Naive thymus-derived CD8-positive, alpha-beta T cell (primary cell): ENCODE data around the gene TPCN1. TPM values are rescaled to one million over a fixed set of nuclear protein-coding genes. Genes with fewer than 3 reads are reported as not detected.

Experiments
- ATAC-seq, 2 donors: fragments of 150-1000 bp; cut with Tn5 transposase in 1 of 2; sonication (Bioruptor Pico), chemical (Tn5 transposase) in 1 of 2; 1 replicate in 1 of 2; 2 replicates in 1 of 2; pipeline ENCODE4 v1.10.0; 2021; ENCODE audit warnings: mild to moderate bottlenecking in 2 of 2, moderate library complexity in 2 of 2
- POLR2A ChIA-PET: fragments of 350-600 bp; sonication (Branson Sonifier 250); formaldehyde crosslinking; loops from one replicate; lab custom pipeline; 2021; ENCODE audit warnings: antibody characterized with exemption; lab: Charles Lee
- DNase-seq, 10 donors: peaks; one replicate each; pipeline versions ENCODE4 v3.0.0 to v3.0.0-alpha.2; 2020 to 2022
- H3K27ac Mint-ChIP-seq, 10 donors: one replicate each; pipeline ENCODE4 v1.8.0; 2020 to 2022; ENCODE audit warnings: mild to moderate bottlenecking in 10 of 10, mixed read lengths in 10 of 10, moderate library complexity in 4 of 10, inconsistent platforms in 1 of 10
- H3K27me3 Mint-ChIP-seq, 5 donors: one replicate each; pipeline ENCODE4 v1.8.0; 2021 to 2022; ENCODE audit warnings: mixed read lengths in 5 of 5
- H3K36me3 Mint-ChIP-seq, 3 donors: one replicate each; pipeline ENCODE4 v1.8.0; 2020 to 2022; ENCODE audit warnings: mixed read lengths in 3 of 3, mild to moderate bottlenecking in 2 of 3, inconsistent platforms in 1 of 3
- H3K4me1 Mint-ChIP-seq, 4 donors: one replicate each; pipeline ENCODE4 v1.8.0; 2021 to 2022; ENCODE audit warnings: mixed read lengths in 4 of 4
- H3K4me3 Mint-ChIP-seq, 10 donors: one replicate each; pipeline ENCODE4 v1.8.0; 2020 to 2022; ENCODE audit warnings: mild to moderate bottlenecking in 10 of 10, mixed read lengths in 10 of 10, moderate library complexity in 6 of 10, inconsistent platforms in 1 of 10
- H3K9me3 Mint-ChIP-seq, 9 donors: one replicate each; pipeline ENCODE4 v1.8.0; 2020 to 2022; ENCODE audit warnings: mixed read lengths in 9 of 9, mild to moderate bottlenecking in 3 of 9, inconsistent platforms in 1 of 9, moderate library complexity in 1 of 9
- polyA plus RNA-seq, 3 donors: library from polyadenylated mRNA; unstranded; fragments of 300-500 nt; fragmentation: Illumina TruSeq; gene quantifications; one replicate each; pipeline ENCODE4 v1.2.3, GENCODE V29; 2021
- total RNA-seq, 8 experiments: library from RNA in 2 of 8; stranded (reverse) in 2 of 8; gene quantifications; one replicate each; pipeline ENCODE4 v1.2.3 and lab custom pipeline; 2021 to 2026

Gene TPCN1
- total and polyA plus RNA-seq, 5 experiments from 2014 or later: 6.7 to 83.0 (median 16.5) TPM

DNA sequence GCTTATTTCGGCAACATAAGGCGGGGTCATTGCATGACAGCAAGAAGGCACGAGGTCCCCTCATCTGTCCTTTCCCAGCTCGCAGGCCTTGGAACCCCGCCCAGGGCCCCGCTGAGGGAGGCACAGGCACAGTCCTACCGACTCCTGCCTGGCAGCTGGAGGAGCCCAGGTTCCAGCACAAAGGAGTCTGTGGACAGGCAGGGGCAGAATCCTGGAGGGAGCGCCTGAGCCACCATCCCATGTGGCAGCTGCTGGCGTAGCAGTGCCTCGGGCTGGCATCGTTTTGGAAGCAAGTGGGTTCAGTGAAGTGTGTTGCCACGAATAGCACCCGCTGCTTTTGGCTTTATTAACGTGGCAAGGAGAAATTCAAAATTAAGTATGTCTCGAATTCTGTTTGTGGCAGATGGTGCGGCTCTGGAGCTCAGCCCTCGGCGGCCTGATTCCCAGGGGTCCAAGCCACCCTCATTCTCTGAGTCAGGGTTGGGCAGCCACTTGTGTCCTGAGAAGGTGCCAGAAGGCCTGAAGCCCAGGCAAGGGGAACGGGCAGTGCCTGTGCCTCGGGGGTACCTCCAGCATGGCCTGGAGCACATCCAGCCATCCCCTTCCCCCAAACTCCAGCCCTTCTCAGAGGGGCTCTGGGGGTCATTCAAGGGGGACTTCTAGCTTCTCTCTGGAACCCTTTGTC is 77.7 kb downstream of the TPCN1 start:
- peaks cover 0 to 55% (median 8%) of the 10 kb centered on the region in 3 donors for H3K36me3 Mint-ChIP-seq
- DNase-seq (no peak), ATAC-seq (no peak)
- POLR2A ChIA-PET: no interaction called here
- H3K4me1 Mint-ChIP-seq: peaks cover 15 to 21% (median 16%) of the 10 kb centered on the region in 4 donors
- H3K27ac Mint-ChIP-seq: peak overlapping the region in 2 of 10 donors; percentile 33 to 45
- H3K9me3 Mint-ChIP-seq: no peaks in the 10 kb centered on the region
- no peaks in the 10 kb centered on the region for H3K27me3 Mint-ChIP-seq
- peak overlapping the region in 1 of 10 donors; percentile 40 for H3K4me3 Mint-ChIP-seq

DNA sequence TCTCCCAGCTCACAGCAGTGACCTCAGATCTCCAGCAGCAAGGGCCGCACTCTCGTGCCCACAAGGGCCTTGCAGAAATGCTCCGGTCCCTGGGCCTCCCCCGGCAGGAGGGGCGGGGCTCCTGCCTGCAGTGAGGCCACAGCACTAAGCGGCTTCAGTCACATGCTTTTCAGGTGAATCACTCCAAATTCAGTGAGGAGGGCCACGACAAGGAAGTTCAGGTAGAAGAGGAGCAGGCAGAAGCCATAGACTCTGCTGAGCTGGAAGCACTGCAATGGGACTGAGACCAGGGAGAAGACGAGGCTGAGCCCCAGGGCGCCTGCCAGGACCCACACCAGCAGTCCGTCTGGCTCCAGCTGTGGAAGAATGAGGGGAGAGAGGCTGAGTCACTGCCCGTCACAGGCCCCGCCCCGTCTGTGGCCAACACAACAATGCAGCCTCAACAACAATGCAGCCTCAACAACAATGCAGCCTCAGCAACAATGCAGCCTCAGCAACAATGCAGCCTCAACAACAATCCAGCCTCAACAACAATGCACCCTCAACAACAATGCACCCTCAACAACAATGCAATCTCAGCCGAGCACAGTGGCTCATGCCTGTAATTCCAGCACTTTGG is 78.5 kb downstream of the TPCN1 start:
- H3K36me3 Mint-ChIP-seq: peaks cover 0 to 54% (median 10%) of the 10 kb centered on the region in 3 donors
- POLR2A ChIA-PET: no interaction called here
- no peaks in the 10 kb centered on the region for H3K27me3 Mint-ChIP-seq
- H3K27ac Mint-ChIP-seq: peak overlapping the region in 3 of 10 donors; percentile 45 to 57 (median 47)
- H3K9me3 Mint-ChIP-seq: no peaks in the 10 kb centered on the region
- no peak for ATAC-seq
- DNase-seq: no peak
- H3K4me3 Mint-ChIP-seq: peak overlapping the region in 1 of 10 donors; percentile 40
- H3K4me1 Mint-ChIP-seq: peaks cover 15 to 21% (median 18%) of the 10 kb centered on the region in 4 donors

DNA sequence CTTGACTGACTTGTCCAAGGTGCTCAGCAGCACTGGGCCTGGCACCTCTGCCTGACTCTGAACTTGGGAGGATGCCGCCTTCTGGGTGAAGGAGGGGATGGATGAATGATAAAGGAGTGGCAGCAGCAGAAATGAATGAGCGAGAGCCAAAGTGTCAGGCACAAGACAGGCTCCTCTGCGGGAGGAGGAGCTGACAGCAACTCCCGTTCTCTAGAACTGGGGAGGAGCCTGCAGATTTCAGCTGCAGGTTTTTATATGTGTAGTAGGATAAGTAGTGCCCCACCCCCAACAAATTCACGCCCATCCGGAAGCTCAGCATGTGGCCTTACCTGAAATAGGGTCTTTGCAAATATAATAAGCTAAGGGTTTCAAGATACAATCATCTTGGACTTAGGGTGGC is 80.5 kb downstream of the TPCN1 start:
- peaks cover 15 to 21% (median 18%) of the 10 kb centered on the region in 4 donors for H3K4me1 Mint-ChIP-seq
- no peaks in the 10 kb centered on the region for H3K9me3 Mint-ChIP-seq
- H3K27me3 Mint-ChIP-seq: no peaks in the 10 kb centered on the region
- no peak overlapping the region for H3K4me3 Mint-ChIP-seq
- DNase-seq: no peak
- POLR2A ChIA-PET: no interaction called here
- ATAC-seq: no peak
- peak overlapping the region in 9 of 10 donors; percentile 11 to 86 (median 76) for H3K27ac Mint-ChIP-seq
- peaks cover 0 to 56% (median 19%) of the 10 kb centered on the region in 3 donors for H3K36me3 Mint-ChIP-seq

DNA sequence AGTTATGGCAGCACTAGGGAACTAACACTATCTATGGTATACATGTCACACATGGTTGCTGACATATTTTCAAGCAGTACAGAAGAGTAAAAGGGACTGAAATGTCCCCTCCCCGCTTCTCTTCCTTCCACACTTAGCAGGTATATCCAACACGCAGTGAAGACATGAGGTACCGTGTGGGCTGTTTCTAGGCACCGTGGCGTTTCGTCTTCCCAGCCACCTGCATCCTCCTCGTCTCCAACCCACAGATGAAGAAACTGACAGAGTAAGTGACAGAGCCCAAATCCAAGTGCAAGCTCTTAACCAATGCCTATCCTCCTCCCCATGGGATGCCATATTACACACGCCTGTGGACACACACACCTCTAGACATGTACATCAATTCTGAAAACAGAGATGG is 81.2 kb downstream of the TPCN1 start:
- H3K27ac Mint-ChIP-seq: peak overlapping the region; percentile 14 to 86 (median 77)
- POLR2A ChIA-PET: interaction anchor here (0.6 kb wide), 1 partner anchor 176 kb away, joined by 5 read pairs; no protein-coding TSS in a partner anchor
- peaks cover 15 to 21% (median 18%) of the 10 kb centered on the region in 4 donors for H3K4me1 Mint-ChIP-seq
- no peak for ATAC-seq
- peaks cover 0 to 58% (median 23%) of the 10 kb centered on the region in 3 donors for H3K36me3 Mint-ChIP-seq
- no peak for DNase-seq
- no peaks in the 10 kb centered on the region for H3K27me3 Mint-ChIP-seq
- no peaks in the 10 kb centered on the region for H3K9me3 Mint-ChIP-seq
- H3K4me3 Mint-ChIP-seq: peak overlapping the region in 4 of 10 donors; percentile 5 to 23 (median 17)

DNA sequence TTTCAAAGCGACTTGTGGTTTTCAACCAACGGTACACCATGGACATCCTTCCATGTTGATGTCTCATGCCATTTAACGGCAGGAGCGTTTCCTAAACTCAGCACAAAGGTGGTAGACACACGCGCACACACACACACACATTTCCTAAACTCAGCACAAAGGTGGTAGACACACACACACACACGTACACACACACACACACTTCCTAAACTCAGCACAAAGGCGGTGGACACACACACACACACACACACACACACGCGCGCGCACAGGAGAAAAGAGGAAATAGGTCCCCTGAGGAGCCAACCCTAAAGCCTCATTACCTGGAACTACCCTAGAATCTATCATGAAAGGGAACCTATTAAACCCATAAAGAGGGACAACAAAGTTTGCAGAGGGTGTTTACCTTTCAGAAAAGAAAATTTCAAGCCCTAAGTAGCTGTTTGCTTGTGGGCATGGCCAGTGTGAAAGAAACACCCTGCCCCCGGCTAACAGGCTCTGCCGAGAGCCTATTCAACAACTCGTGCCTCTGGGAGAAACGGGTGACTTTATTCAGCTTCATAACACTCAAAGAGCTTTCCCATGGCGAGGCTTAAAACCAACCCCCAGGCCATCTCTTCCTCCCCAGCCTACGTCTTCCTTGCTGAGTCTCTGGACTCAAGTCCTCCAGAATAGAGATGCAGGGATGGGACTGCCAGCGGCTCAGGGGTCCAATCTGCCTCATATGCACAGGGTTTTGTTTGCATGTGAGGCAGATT is 81.8 kb downstream of the TPCN1 start:
- Mint-ChIP-seq H3K36me3 (peaks cover 0 to 64% (median 25%) of the 10 kb centered on the region in 3 donors), H3K9me3 (no peaks in the 10 kb centered on the region), H3K4me3 (peak overlapping the region in 7 of 10 donors; percentile 7 to 49 (median 23)), H3K27ac (peak overlapping the region; percentile 44 to 83 (median 72)), H3K27me3 (no peaks in the 10 kb centered on the region), H3K4me1 (peaks cover 14 to 21% (median 18%) of the 10 kb centered on the region in 4 donors)
- ATAC-seq (peak; percentile 16 to 61), DNase-seq (peak in 1 of 10 donors; percentile 33)
- POLR2A ChIA-PET: interaction anchor here (0.6 kb wide), 3 partner anchors 47 to 177 kb away, joined by 3 to 5 read pairs (median 4); no protein-coding TSS in a partner anchor

DNA sequence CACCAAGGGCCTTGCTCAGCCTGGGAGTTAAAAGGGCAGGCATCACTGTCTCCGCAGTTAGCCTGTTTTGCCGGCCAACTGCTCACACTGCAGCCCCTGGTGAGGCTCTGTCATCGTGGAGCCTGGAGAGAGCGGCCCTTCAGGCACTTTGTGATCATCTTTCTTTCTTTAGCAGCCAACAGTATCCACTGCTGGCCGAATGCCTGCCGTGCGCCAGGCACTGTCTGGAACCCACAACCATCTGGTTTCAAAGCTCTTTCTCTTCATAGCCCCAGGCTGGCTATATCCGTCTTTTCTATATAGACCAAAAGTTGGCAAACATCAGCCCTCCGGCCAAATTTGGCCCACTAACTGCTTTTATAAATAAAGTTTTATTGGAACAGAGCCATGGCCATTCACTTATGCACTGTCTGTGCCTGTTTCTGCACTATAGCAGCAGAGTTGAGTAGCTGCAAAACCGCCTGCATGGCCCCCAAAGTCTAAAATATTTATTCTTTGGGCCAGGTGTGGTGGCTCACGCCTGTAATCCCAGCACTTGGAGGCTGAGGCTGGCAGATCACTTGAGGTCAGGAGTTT is 84.1 kb downstream of the TPCN1 start:
- Mint-ChIP-seq H3K9me3 (no peaks in the 10 kb centered on the region), H3K27ac (peak overlapping the region in 1 of 10 donors; percentile 62)

DNA sequence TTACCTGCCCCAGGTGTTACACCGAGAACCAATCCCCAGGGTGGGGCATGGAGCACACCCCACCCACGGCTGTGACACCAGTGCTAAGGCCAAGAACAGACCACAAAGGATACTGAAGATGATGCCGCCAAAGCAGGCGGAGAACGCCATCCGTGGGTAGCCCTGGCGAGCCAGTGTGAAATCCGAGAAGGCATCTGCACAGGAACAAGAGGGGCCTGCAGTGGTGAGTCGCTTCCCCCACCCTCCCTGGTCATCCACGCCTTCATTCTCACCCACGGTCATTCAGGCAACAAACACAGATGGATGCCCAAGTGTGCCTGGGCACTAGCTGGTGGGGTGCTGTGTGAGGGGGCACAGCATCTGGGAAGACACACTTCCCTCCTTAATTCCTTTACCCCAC is 85.1 kb downstream of the TPCN1 start:
- peaks cover 16 to 19% (median 18%) of the 10 kb centered on the region in 4 donors for H3K4me1 Mint-ChIP-seq
- ATAC-seq (no peak), DNase-seq (no peak)
- peaks cover 0 to 87% (median 33%) of the 10 kb centered on the region in 3 donors for H3K36me3 Mint-ChIP-seq
- H3K27me3 Mint-ChIP-seq: no peaks in the 10 kb centered on the region
- H3K9me3 Mint-ChIP-seq: no peaks in the 10 kb centered on the region
- H3K4me3 Mint-ChIP-seq: no peak overlapping the region
- POLR2A ChIA-PET: interaction anchor here (0.7 to 1.0 kb wide), 2 partner anchors 29 to 1321 kb away, joined by 3 to 10 read pairs; partner anchors contain the start of gene SLC8B1
- peak overlapping the region in 1 of 10 donors; percentile 66 for H3K27ac Mint-ChIP-seq

More for the DNA sequence above, 84.1 kb downstream of the TPCN1 start:
- H3K36me3 Mint-ChIP-seq: peaks cover 0 to 84% (median 27%) of the 10 kb centered on the region in 3 donors
- POLR2A ChIA-PET: interaction anchor here (0.7 to 1.1 kb wide), 3 partner anchors 10 to 30 kb away, joined by 3 to 8 read pairs (median 3); partner anchors contain the start of gene SLC8B1
- no peak overlapping the region for H3K4me3 Mint-ChIP-seq
- peaks cover 13 to 19% (median 17%) of the 10 kb centered on the region in 4 donors for H3K4me1 Mint-ChIP-seq
- DNase-seq: no peak
- no peak for ATAC-seq
- no peaks in the 10 kb centered on the region for H3K27me3 Mint-ChIP-seq

DNA sequence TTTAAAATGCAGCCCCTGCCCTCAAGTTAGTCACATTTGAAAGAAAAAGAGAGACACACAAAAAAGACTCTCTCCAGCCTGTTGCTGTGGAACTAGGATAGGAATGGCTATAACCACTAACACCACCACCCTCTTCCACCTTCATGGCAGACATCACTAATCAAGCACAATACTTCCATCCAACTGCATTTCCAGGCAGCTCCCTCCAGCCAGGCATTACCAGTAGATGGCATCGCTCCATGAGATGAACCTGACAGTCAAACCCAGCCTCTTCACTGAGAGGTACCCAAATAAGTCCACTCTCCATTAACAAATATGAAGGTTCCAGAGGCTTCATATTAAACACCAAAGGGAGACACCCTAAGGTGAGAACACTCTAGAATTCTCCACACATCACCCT is 89.2 kb downstream of the TPCN1 start:
- Mint-ChIP-seq H3K27me3 (no peaks in the 10 kb centered on the region), H3K4me1 (peaks cover 0 to 7% (median 0%) of the 10 kb centered on the region in 4 donors), H3K4me3 (no peak overlapping the region), H3K9me3 (no peaks in the 10 kb centered on the region), H3K27ac (peak overlapping the region in 4 of 10 donors; percentile 8 to 58 (median 36)), H3K36me3 (peaks cover 0 to 95% (median 28%) of the 10 kb centered on the region in 3 donors)
- DNase-seq: no peak
- ATAC-seq: no peak
- POLR2A ChIA-PET: no interaction called here

DNA sequence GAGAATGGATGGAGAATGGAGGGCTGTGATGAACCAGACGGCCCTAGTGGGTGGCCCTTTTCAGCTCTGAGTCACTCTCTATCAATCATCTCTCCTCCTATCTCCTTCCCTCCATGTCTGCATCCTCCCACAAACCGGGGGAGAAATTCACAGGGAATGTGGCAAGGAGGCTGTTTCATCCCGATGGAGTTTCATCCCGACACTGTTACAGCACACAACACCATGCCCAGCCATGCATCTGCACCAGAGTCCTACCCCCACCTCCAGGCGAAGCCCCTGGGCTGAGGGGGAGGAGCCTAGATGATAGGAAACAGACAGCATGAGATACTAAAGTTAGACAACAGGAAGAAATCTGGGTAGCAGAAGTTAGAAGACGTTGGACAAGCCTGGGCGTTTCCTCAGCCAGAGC is 92.9 kb downstream of the TPCN1 start:
- no peaks in the 10 kb centered on the region for H3K27me3 Mint-ChIP-seq
- peak overlapping the region in 2 of 10 donors; percentile 36 to 69 for H3K4me3 Mint-ChIP-seq
- DNase-seq (no peak), ATAC-seq (no peak)
- peaks cover 7 to 94% (median 34%) of the 10 kb centered on the region in 3 donors for H3K36me3 Mint-ChIP-seq
- peak overlapping the region in 1 of 10 donors; percentile 46 for H3K27ac Mint-ChIP-seq
- peaks cover 0 to 11% (median 3%) of the 10 kb centered on the region in 4 donors for H3K4me1 Mint-ChIP-seq
- POLR2A ChIA-PET: no interaction called here
- H3K9me3 Mint-ChIP-seq: no peaks in the 10 kb centered on the region

DNA sequence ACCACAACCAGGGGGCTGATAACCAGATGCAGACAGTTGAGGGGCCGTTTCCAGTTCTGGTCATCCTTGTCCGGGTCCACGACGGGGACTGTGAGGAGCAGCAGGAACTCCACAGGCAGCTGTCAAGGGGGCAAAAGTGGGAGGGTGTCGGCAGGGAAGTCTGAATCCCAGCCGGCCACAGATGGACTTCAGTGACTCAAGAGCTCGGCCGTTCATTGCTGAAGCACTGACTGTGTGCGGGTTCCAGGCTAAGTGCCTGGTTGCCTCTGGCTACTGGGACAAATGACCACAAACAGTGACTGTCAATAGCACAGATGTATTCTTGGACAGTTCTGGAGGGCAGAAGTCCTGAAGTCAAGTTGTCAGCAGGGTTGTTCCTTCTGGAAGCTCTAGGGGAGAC is 94.1 kb downstream of the TPCN1 start:
- DNase-seq (no peak), ATAC-seq (no peak)
- H3K36me3 Mint-ChIP-seq: peaks cover 7 to 96% (median 38%) of the 10 kb centered on the region in 3 donors
- no peaks in the 10 kb centered on the region for H3K27me3 Mint-ChIP-seq
- H3K4me1 Mint-ChIP-seq: peaks cover 0 to 14% (median 3%) of the 10 kb centered on the region in 4 donors
- POLR2A ChIA-PET: interaction anchor here (0.9 kb wide), 1 partner anchor 10 kb away, joined by 3 read pairs; no protein-coding TSS in a partner anchor
- H3K4me3 Mint-ChIP-seq: no peak overlapping the region
- H3K27ac Mint-ChIP-seq: peak overlapping the region in 1 of 10 donors; percentile 57
- no peaks in the 10 kb centered on the region for H3K9me3 Mint-ChIP-seq

DNA sequence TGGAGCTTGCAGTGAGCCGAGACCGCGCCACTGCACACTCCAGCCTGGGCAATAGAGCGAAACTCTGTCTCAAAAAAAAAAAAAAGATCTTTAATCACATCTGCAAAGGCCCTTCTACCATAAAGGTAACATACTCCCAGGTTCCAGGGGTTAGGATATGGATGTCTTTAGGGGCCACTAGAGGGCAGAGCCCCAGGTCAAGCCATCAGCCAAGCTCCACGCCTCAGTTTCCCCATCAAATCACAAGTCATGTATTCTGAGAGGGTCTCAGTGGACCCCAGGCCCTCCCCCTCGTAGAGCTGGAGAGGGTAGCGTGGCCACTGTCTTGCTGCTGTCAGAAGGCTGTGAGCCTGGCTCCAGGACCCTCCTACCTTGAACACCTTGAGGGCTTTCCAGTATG is 94.9 kb downstream of the TPCN1 start:
- no peaks in the 10 kb centered on the region for H3K9me3 Mint-ChIP-seq
- DNase-seq (no peak), ATAC-seq (no peak)
- peaks cover 7 to 96% (median 32%) of the 10 kb centered on the region in 3 donors for H3K36me3 Mint-ChIP-seq
- POLR2A ChIA-PET: interaction anchor here (0.9 kb wide), 1 partner anchor 11 kb away, joined by 3 read pairs; no protein-coding TSS in a partner anchor
- H3K27ac Mint-ChIP-seq: peak overlapping the region in 1 of 10 donors; percentile 57
- peaks cover 0 to 9% (median 3%) of the 10 kb centered on the region in 4 donors for H3K4me1 Mint-ChIP-seq
- H3K27me3 Mint-ChIP-seq: no peaks in the 10 kb centered on the region
- H3K4me3 Mint-ChIP-seq: no peak overlapping the region
